SK-MEL-5 (cell line): ENCODE measurements around the gene IRAK3. TPM values are rescaled to one million over a fixed set of nuclear protein-coding genes. Genes with fewer than 3 reads are reported as not detected.
A peak's percentile ranks its signal among the peaks of the same experiment; 100 is the strongest.
"Not testable (repeated sequence)": the region's sequence is repeated elsewhere in the genome, so short reads cannot be mapped to it uniquely, and the experiment has no call there.

Experiments used
- DNase-seq: peaks from one replicate; pipeline ENCODE4 v3.0.0-alpha.2; 2016; ENCODE audit warnings: low read depth, low spot score
- in situ Hi-C: cut with HindIII; loops from 2 replicates; pipeline ENCODE4 v1.10.0; 2016; ENCODE audit warnings: low sequenced_read_pairs, high pct_unique_total_duplicates, low pct_unique_long_range_greater_than_20kb
- total RNA-seq: library from RNA; depleted of rRNA; stranded (reverse); fragments of >200 nt; shearing (Covaris generic); gene quantifications from 2 replicates; pipeline ENCODE4 v1.2.3, GENCODE V29; 2014

Gene IRAK3
- total RNA-seq, 1 experiment from 2014 or later = not detected

GRCh38 chr12:66196806-66197205 is 7.8 kb downstream of the IRAK3 start:
- in situ Hi-C loops = no loop called here
- no peak for DNase-seq

GRCh38 chr12:66197495-66197921 is 8.5 kb downstream of the IRAK3 start:
- no peak for DNase-seq
- in situ Hi-C loops = no loop called here

GRCh38 chr12:66199141-66199540 is 10.1 kb downstream of the IRAK3 start:
- in situ Hi-C loops = no loop called here
- DNase-seq = no peak

GRCh38 chr12:66199831-66200509 is 11.0 kb downstream of the IRAK3 start:
- DNase-seq = no peak
- in situ Hi-C loops = no loop called here

- no peak for DNase-seq
- in situ Hi-C loops = no loop called here
Measured at GRCh38 chr12:66203820-66204219, 14.8 kb downstream of the IRAK3 start.

GRCh38 chr12:66206141-66206540 is 17.1 kb downstream of the IRAK3 start:
- DNase-seq = no peak
- in situ Hi-C loops = no loop called here

- in situ Hi-C loops = no loop called here
- DNase-seq = no peak
Measured at GRCh38 chr12:66210840-66211239, 21.8 kb downstream of the IRAK3 start.

- in situ Hi-C loops, DNase-seq: not testable (repeated sequence)
Measured at GRCh38 chr12:66211573-66211972, 22.6 kb downstream of the IRAK3 start.

- DNase-seq, in situ Hi-C loops: not testable (repeated sequence)
Measured at GRCh38 chr12:66213011-66213410, 24.0 kb downstream of the IRAK3 start.

GRCh38 chr12:66217342-66217917 is 28.4 kb downstream of the IRAK3 start:
- in situ Hi-C loops = no loop called here
- DNase-seq = no peak

GRCh38 chr12:66228462-66228861 is 39.4 kb downstream of the IRAK3 start:
- DNase-seq = no peak
- in situ Hi-C loops = no loop called here

GRCh38 chr12:66232263-66232662 is 43.2 kb downstream of the IRAK3 start:
- in situ Hi-C loops = no loop called here
- no peak for DNase-seq

GRCh38 chr12:66234037-66234693 is 45.2 kb downstream of the IRAK3 start:
- in situ Hi-C loops = not testable (repeated sequence)
- peak; percentile 92 for DNase-seq

GRCh38 chr12:66234773-66235625 is 46.0 kb downstream of the IRAK3 start:
- in situ Hi-C loops = not testable (repeated sequence)
- peak; percentile 59 for DNase-seq

- peak; percentile 44 for DNase-seq
- in situ Hi-C loops = no loop called here
Measured at GRCh38 chr12:66235626-66236281, 46.7 kb downstream of the IRAK3 start.

- DNase-seq, in situ Hi-C loops: not testable (repeated sequence)
Measured at GRCh38 chr12:66236282-66236675, 47.3 kb downstream of the IRAK3 start.

- in situ Hi-C loops = no loop called here
- no peak for DNase-seq
Measured at GRCh38 chr12:66236969-66237368, 48.0 kb downstream of the IRAK3 start.
